GM23338 (cell line): ENCODE data around the gene SNF8. TPM values are rescaled to one million over a fixed set of nuclear protein-coding genes. Genes with fewer than 3 reads are reported as not detected.

Experiments
- ATAC-seq: fragments of 200-7000 bp; cut with Tn5 transposase; 3 replicates; pipeline ENCODE4 v1.9.1; 2020
- DNase-seq: peaks from one replicate; pipeline ENCODE4 v3.0.0-alpha.2; 2015; ENCODE audit warnings: low spot score
- H2AFZ ChIP-seq: fragments of 200-600 bp; sonication (generic); 2 replicates; pipeline ENCODE4 v1.8.0; 2016; ENCODE audit warnings: antibody characterized with exemption, mild to moderate bottlenecking, moderate library complexity
- H3F3A ChIP-seq: fragments of 200-600 bp; sonication (generic); replicated peaks from 2 replicates; pipeline ENCODE4 v1.8.0; 2017; ENCODE audit warnings: antibody characterized with exemption, mixed run types, low read depth
- H3K27ac ChIP-seq: fragments of 200-600 bp; sonication (generic); 2 replicates; pipeline ENCODE4 v1.6.1; 2016; ENCODE audit warnings: low read depth
- H3K27me3 ChIP-seq: fragments of 200-600 bp; sonication (generic); 2 replicates; pipeline ENCODE4 v1.8.0; 2016; ENCODE audit warnings: mild to moderate bottlenecking, mixed run types, moderate library complexity; ENCODE audit not compliant: insufficient read depth
- H3K36me3 ChIP-seq: fragments of 200-600 bp; sonication (generic); 2 replicates; pipeline ENCODE4 v1.8.0; 2016; ENCODE audit warnings: mild to moderate bottlenecking; ENCODE audit not compliant: insufficient read depth
- H3K4me1 ChIP-seq: fragments of 200-600 bp; sonication (generic); 2 replicates; pipeline ENCODE4 v1.8.0; 2016; ENCODE audit warnings: mild to moderate bottlenecking, moderate library complexity; ENCODE audit not compliant: insufficient read depth
- H3K4me2 ChIP-seq: fragments of 200-600 bp; sonication (generic); 2 replicates; pipeline ENCODE4 v1.7.1; 2017; ENCODE audit warnings: mixed run types
- H3K4me3 ChIP-seq: fragments of 200-600 bp; sonication (generic); 2 replicates; pipeline ENCODE4 v1.6.1; 2016; ENCODE audit warnings: mixed run types
- H3K79me2 ChIP-seq: fragments of 200-600 bp; sonication (generic); replicated peaks from 2 replicates; pipeline ENCODE4 v1.8.0; 2017; ENCODE audit warnings: mild to moderate bottlenecking; ENCODE audit not compliant: insufficient read depth
- H3K9me2 ChIP-seq: fragments of 200-600 bp; sonication (generic); 2 replicates; pipeline ENCODE4 v1.8.0; 2017; ENCODE audit not compliant: insufficient read depth
- H4K20me1 ChIP-seq: fragments of 200-600 bp; sonication (generic); replicated peaks from 2 replicates; pipeline ENCODE4 v1.8.0; 2017; ENCODE audit warnings: mild to moderate bottlenecking; ENCODE audit not compliant: insufficient read depth
- H3K27ac Mint-ChIP-seq: 2 replicates; pipeline ENCODE4 v1.8.0; 2020; ENCODE audit warnings: inconsistent platforms, mild to moderate bottlenecking, moderate library complexity, mixed read lengths
- H3K27me3 Mint-ChIP-seq: 3 replicates; pipeline ENCODE4 v1.8.0; 2022; ENCODE audit warnings: low read depth, mild to moderate bottlenecking, moderate library complexity, mixed read lengths, inconsistent platforms; ENCODE audit not compliant: insufficient read depth, poor library complexity
- H3K36me3 Mint-ChIP-seq: 3 replicates; pipeline ENCODE4 v1.8.0; 2021; ENCODE audit warnings: low read depth, mild to moderate bottlenecking, inconsistent platforms, moderate library complexity, mixed read lengths
- H3K4me1 Mint-ChIP-seq: 3 replicates; pipeline ENCODE4 v1.8.0; 2020; ENCODE audit warnings: mild to moderate bottlenecking, inconsistent platforms, mixed read lengths
- H3K4me3 Mint-ChIP-seq: 3 replicates; pipeline ENCODE4 v1.8.0; 2021; ENCODE audit warnings: moderate library complexity, mild to moderate bottlenecking, inconsistent platforms, mixed read lengths
- H3K9me3 Mint-ChIP-seq: 3 replicates; pipeline ENCODE4 v1.8.0; 2020; ENCODE audit warnings: moderate library complexity, mild to moderate bottlenecking, inconsistent platforms, mixed read lengths
- EZH2 ChIP-seq: fragments of 200-600 bp; sonication (generic); IDR thresholded peaks from one replicate; pipeline ENCODE4 v1.8.0; 2017; ENCODE audit warnings: antibody characterized with exemption, mild to moderate bottlenecking, low read depth; ENCODE audit not compliant: unreplicated experiment
- EZH2phosphoT487 ChIP-seq: fragments of 200-600 bp; sonication (generic); IDR thresholded peaks from one replicate; pipeline ENCODE4 v1.8.1; 2018; ENCODE audit warnings: antibody characterized with exemption; ENCODE audit not compliant: unreplicated experiment
- NANOG ChIP-seq: IDR thresholded peaks from 2 replicates; pipeline ENCODE4 v1.6.1; 2016; ENCODE audit warnings: antibody characterized with exemption, borderline replicate concordance
- POLR2AphosphoS5 ChIP-seq: IDR thresholded peaks from 2 replicates; pipeline ENCODE4 v1.6.1; 2016; ENCODE audit warnings: antibody characterized with exemption, low read depth
- ZNF114 ChIP-seq: fragments of 250-450 bp; sonication (Bioruptor Pico); IDR thresholded peaks from 2 replicates; pipeline ENCODE4 v1.5.0; 2020; ENCODE audit warnings: mild to moderate bottlenecking, moderate library complexity
- polyA plus RNA-seq: library from polyadenylated mRNA; unstranded; fragments of >200 nt; fragmentation: Nextera tagmentation; extraction: Ambion mirVana; gene quantifications from 2 replicates; pipeline ENCODE4 v1.2.1, GENCODE V29; 2016
- total RNA-seq: library from RNA; depleted of rRNA; stranded (reverse); fragments of >200 nt; shearing (Covaris generic); gene quantifications from 2 replicates; pipeline ENCODE4 v1.2.3, GENCODE V29; 2014
- TF ChIP-seq, protein P1 (sequence below): fragments of 250-450 bp; sonication (Bioruptor Pico); IDR thresholded peaks from 2 replicates; pipeline ENCODE4 v1.5.0; 2020; ENCODE audit warnings: mild to moderate bottlenecking, moderate library complexity

The SNF8 gene
- total and polyA plus RNA-seq, 2 experiments from 2014 or later: 88.5 to 113 TPM

DNA sequence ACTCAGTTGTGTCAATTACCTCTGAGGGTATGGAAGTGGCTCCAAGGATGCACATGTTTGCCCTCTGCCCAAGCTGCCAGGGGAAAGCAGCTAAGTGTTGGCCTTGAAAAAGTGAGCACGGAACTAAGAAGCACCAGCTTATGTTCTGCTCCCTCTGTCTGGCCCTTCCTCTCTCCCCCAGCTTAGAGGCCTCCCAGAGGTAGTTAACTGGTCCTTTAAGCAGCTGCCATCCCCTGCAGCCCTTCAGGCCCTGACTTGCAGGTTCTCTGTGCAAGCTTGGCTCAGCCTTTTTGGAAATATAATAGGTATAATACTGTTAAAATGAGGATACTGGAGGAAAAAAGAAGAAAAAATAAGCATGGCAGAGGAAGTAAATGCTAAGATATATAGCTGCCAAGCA, 43.4 kb downstream of the SNF8 start:
- TF ChIP-seq POLR2AphosphoS5 (no peak), ZNF114 (CRISPR knock-in tag) (no peak), EZH2phosphoT487 (no peak)
- TF ChIP-seq, protein P1, sequence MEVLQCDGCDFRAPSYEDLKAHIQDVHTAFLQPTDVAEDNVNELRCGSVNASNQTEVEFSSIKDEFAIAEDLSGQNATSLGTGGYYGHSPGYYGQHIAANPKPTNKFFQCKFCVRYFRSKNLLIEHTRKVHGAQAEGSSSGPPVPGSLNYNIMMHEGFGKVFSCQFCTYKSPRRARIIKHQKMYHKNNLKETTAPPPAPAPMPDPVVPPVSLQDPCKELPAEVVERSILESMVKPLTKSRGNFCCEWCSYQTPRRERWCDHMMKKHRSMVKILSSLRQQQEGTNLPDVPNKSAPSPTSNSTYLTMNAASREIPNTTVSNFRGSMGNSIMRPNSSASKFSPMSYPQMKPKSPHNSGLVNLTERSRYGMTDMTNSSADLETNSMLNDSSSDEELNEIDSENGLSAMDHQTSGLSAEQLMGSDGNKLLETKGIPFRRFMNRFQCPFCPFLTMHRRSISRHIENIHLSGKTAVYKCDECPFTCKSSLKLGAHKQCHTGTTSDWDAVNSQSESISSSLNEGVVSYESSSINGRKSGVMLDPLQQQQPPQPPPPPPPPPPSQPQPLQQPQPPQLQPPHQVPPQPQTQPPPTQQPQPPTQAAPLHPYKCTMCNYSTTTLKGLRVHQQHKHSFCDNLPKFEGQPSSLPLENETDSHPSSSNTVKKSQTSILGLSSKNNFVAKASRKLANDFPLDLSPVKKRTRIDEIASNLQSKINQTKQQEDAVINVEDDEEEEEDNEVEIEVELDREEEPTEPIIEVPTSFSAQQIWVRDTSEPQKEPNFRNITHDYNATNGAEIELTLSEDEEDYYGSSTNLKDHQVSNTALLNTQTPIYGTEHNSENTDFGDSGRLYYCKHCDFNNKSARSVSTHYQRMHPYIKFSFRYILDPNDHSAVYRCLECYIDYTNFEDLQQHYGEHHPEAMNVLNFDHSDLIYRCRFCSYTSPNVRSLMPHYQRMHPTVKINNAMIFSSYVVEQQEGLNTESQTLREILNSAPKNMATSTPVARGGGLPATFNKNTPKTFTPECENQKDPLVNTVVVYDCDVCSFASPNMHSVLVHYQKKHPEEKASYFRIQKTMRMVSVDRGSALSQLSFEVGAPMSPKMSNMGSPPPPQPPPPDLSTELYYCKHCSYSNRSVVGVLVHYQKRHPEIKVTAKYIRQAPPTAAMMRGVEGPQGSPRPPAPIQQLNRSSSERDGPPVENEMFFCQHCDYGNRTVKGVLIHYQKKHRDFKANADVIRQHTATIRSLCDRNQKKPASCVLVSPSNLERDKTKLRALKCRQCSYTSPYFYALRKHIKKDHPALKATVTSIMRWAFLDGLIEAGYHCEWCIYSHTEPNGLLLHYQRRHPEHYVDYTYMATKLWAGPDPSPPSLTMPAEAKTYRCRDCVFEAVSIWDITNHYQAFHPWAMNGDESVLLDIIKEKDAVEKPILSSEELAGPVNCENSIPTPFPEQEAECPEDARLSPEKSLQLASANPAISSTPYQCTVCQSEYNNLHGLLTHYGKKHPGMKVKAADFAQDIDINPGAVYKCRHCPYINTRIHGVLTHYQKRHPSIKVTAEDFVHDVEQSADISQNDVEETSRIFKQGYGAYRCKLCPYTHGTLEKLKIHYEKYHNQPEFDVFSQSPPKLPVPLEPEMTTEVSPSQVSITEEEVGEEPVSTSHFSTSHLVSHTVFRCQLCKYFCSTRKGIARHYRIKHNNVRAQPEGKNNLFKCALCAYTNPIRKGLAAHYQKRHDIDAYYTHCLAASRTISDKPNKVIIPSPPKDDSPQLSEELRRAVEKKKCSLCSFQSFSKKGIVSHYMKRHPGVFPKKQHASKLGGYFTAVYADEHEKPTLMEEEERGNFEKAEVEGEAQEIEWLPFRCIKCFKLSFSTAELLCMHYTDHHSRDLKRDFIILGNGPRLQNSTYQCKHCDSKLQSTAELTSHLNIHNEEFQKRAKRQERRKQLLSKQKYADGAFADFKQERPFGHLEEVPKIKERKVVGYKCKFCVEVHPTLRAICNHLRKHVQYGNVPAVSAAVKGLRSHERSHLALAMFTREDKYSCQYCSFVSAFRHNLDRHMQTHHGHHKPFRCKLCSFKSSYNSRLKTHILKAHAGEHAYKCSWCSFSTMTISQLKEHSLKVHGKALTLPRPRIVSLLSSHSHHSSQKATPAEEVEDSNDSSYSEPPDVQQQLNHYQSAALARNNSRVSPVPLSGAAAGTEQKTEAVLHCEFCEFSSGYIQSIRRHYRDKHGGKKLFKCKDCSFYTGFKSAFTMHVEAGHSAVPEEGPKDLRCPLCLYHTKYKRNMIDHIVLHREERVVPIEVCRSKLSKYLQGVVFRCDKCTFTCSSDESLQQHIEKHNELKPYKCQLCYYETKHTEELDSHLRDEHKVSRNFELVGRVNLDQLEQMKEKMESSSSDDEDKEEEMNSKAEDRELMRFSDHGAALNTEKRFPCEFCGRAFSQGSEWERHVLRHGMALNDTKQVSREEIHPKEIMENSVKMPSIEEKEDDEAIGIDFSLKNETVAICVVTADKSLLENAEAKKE (CRISPR knock-in tag): no peak
- no peak for ATAC-seq
- no peaks in the 10 kb centered on the region for H3K27me3 ChIP-seq
- H3K36me3 ChIP-seq: no peaks in the 10 kb centered on the region
- no peak for DNase-seq
- peaks cover 15% of the 10 kb centered on the region; the same call in 2 of the 3 replicates for H3K36me3 Mint-ChIP-seq
- no peaks in the 10 kb centered on the region for H3K79me2 ChIP-seq
- no peaks in the 10 kb centered on the region for H3K9me3 Mint-ChIP-seq
- no peaks in the 10 kb centered on the region for H3K9me2 ChIP-seq
- H3K4me1 ChIP-seq: no peaks in the 10 kb centered on the region
- no peak overlapping the region for H3K27ac Mint-ChIP-seq
- no peak overlapping the region for H2AFZ ChIP-seq
- H3K4me3 Mint-ChIP-seq: no peak overlapping the region
- H3K4me1 Mint-ChIP-seq: no peaks in the 10 kb centered on the region; the same call in 2 of the 3 replicates
- peaks cover 3% of the 10 kb centered on the region; the same call in 1 of the 2 replicates for H3F3A ChIP-seq
- no peak overlapping the region for H3K27ac ChIP-seq
- H4K20me1 ChIP-seq: no peaks in the 10 kb centered on the region
- H3K4me2 ChIP-seq: no peak overlapping the region
- no peak overlapping the region for H3K4me3 ChIP-seq
- H3K27me3 Mint-ChIP-seq: peaks cover 3% of the 10 kb centered on the region

DNA sequence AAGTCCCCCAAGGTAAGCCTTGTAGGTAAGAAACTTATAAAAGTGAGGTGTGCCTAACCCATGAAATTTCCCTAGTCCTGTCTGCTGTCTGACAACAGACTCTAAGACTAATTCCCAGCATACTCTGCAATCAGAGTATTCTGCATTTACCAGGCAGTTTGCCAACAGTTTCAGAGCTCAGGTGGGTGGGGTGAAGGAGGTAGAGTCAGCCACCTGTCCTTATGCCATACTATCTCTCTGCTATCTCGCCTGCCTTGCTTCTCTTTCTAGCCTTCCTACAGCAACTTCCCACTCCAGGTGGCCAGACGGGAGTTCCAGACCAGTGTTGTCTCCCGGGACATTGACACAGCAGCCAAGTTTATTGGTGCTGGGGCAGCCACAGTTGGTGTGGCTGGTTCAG, 49.8 kb downstream of the SNF8 start:
- Histone ChIP-seq H4K20me1 (no peaks in the 10 kb centered on the region), H3F3A (peaks cover 6% of the 10 kb centered on the region; the same call in 1 of the 2 replicates), H3K9me2 (no peaks in the 10 kb centered on the region), H2AFZ (no peak overlapping the region), H3K27me3 (no peaks in the 10 kb centered on the region), H3K4me1 (peaks cover 5% of the 10 kb centered on the region), H3K4me3 (no peak overlapping the region), H3K4me2 (no peak overlapping the region), H3K79me2 (peaks cover 18% of the 10 kb centered on the region), H3K27ac (no peak overlapping the region), H3K36me3 (no peaks in the 10 kb centered on the region; the same call in none of the 2 replicates)
- Mint-ChIP-seq H3K27me3 (peaks cover 13% of the 10 kb centered on the region), H3K4me1 (peaks cover 9% of the 10 kb centered on the region), H3K27ac (no peak overlapping the region), H3K36me3 (peaks cover 31% of the 10 kb centered on the region), H3K9me3 (no peaks in the 10 kb centered on the region), H3K4me3 (no peak overlapping the region; the same call in 2 of the 3 replicates)
- ATAC-seq: no peak
- no peak for TF ChIP-seq EZH2
- TF ChIP-seq NANOG: no peak
- TF ChIP-seq, protein P1 (CRISPR knock-in tag): no peak
- TF ChIP-seq EZH2phosphoT487: no peak
- no peak for DNase-seq
